Cortex of kidney (tissue), 1 donor: ENCODE measurements around the gene ABCA2.
"Not testable (repeated sequence)": the region's sequence is repeated elsewhere in the genome, so short reads cannot be mapped to it uniquely, and the experiment has no call there.

ENCODE experiments used
- DNase-seq: peaks from one replicate; lab custom pipeline; 2025; lab: John Stamatoyannopoulos, UW

Gene ABCA2

DNA sequence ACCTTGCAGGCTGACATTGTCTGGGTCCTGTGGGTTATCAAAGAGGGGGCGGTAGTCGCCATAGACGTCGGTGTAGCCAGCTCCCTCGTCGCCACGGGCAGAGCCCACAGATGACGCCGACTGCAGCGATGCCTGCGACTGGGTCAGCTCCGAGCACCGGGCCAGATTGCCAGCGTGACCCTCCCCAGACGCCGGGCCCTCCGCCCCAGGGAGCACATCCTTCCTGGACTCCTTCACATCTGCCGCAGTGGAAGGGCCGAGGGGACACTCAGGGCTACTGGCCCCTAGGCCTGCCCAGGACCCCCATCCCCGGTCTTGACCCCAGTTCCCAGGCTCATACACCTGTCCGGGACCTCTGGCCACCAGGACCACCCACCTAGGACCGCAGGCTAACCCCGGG lies 13.9 kb downstream of the ABCA2 start:
- no peak for DNase-seq

DNA sequence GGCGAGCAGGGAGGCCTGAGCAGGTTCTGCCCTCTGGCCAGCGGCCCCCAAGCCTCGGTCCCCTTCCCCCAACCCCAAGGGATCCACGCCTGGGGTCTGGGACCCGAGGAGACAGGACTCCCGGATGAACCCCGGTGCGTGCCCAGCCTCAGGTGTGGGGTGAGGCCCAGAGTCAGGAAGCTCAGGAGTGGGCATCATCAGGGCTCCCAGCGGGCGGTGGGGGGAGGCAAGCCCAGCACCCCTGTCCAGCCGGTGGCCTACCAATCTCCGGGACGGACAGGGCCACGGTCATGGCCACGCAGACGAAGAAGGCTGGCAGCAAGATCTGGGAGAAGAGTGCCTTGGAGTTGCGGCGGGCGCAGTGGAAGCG lies 14.5 kb downstream of the ABCA2 start:
- no peak for DNase-seq

DNA sequence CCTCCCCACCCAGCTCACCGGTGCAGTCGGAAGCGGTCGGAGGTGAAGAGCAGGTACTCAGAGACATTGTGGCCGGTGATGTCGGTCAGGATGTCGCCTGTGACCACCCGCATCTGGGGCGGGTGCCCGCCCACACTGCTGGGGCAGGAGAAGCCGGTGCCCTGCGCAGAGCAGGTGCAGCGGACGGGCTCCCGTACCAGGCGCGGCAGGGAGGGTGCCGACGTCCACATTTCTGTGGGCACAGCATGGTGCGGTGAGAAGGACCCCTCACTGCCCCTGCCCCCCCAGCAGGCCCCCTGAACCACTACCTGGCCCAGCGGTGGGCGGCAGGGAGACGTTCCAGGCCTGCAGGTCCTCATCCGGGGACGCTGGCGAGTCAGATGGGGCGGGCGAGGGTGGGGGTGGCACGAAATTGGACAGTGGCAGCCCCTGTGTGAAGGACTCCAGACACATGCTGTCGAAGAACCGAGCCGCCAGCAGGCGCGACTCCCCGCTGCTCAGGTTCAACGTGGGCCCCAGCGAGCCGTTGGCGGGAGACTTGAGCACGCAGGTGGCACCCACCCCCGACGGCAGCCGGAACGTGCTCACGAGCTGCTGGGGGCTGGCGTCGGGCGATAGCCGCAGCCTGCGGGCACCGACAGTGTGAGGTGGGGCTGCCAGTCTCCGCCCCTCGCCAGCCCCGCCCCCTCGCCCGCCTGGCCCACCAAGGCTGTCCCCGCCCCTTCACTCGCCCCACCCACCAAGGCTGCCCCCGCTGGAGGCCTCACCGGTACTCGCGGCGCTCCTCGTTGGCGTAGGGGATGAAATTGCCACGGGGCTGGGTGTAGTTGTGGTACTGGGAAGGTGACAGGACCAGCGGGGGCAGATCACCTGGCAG lies 15.1 kb downstream of the ABCA2 start:
- no peak for DNase-seq

DNA sequence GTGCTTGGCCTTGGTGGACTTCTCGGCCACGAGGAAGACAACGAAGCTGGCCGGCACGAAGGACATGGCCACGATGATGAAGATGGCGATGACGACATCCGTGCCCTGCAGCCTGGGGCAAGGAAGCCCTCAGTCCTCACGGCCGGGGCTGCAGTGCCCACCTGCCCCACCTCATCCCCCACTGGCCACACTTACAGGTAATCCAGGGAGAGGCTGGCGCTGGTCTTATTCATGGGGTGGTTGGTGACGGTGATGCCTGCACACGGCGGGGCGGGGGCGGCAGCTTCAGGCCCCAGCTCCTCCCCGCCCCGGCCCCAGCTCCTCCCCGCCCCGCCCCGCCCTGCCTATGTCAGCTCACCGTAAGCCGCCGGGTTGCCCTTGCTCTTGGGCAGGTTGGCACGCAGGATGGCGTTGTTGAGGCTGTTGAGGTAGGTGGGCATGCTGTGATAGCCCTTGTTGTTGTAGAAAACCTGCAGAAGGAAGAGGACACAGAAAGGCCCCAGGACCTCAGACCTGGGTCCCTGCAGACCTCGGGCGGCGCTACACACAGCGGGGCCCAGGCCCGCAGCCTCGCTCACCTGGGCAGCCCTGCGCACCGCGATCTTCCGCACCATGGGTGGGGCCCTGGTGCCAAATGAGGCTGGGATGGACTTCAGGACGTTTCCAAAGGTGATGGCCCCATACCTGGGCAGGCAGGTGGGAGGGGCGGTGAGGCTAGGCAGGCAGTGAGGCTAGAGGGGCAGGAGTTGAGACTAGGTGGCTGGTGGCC lies 15.9 kb downstream of the ABCA2 start:
- DNase-seq: no peak

DNA sequence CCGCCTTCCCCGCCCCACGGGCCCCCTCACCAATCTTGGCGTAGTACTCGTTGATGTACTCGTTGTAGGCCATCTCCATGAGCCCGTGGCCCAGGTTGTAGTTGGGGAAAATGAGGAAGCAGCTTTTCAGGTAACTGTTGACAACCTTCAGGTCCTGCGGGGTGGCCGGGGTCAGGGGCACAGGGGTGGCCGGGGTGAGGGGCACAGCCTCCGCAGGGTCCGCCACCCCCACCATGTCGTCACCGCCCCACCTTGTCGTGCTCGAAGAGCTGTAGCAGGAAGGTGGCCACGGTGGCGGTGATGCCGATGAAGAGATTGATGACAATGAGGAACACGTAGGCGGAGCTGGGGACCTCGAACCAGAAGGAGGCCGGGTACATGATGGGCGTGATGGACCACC lies 16.9 kb downstream of the ABCA2 start:
- DNase-seq: no peak

DNA sequence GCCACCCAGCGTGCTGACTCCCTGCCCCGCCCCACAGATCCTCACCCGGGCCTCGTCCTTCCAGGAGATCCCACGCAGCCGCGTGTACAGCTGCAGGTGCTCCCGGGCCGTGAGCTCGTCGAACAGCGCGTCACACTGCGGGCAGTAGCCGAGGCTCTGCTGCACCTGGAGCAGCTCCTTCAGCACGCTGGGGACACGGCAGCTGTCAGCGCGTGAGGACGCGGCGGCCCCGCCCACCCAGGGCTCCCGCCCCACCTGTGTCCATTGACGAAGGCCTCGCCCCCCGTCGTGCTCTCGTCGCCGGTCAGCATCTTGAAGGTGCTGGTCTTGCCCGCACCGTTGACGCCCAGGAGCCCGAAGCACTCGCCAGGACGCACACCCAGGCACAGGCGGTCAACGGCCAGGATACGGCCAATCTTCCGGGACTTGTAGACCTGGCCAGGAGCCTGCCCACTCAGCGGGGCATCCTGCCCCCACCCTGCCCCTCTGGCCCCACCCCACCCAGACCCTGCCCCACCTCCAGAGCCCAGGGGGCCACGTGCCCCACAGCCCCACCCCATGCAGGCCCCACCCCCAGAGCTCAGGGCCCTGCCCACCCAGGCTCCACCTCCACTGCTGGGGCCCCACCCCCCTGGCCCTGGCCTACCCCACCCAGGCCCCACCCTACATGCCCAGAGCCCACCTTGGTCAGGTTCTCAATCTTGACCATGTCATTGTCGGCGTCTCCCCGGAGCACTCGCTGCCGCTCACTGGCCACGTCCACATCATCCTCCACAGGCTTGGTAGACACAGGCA lies 17.9 kb downstream of the ABCA2 start:
- no peak for DNase-seq

DNA sequence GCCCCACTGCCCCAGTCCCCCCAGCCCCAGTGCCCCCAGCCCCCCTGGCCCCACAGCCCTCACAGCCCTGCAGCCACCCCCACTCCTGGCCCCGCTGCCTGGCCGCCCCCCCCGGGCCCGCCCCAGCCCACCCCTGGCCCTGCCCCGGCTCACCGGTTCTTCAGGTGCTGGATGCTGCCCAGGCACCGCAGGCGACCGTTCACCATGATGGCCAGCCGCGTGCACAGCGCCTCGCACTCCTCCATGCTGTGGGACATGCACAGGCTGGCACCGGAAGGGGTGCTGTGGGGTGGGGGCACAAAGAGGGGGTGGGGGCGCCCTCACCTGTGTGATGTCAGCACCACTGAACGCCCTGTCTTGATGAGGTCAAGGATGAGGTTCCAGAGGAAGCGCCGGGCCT lies 18.8 kb downstream of the ABCA2 start:
- DNase-seq: no peak

DNA sequence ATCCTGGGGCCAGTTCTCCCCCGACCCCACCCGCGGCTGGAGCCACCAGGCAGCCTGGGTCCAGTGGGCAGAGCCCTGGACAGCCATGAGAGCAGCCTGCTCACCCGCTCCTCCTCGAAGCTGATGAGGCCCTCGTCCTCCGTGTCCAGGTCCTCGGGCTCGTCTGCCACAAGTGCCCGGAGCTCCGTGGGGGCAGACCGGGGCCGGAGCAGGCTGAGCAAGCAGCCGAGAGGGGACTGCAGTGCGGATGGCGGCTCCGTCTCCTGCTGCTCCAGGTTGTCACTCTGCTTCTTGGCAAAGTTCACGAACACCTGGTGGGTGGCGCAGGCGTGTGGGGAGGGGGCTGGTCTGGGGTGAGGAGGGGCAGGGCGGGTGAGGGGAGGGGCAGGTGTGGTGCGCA lies 19.7 kb downstream of the ABCA2 start:
- no peak for DNase-seq

DNA sequence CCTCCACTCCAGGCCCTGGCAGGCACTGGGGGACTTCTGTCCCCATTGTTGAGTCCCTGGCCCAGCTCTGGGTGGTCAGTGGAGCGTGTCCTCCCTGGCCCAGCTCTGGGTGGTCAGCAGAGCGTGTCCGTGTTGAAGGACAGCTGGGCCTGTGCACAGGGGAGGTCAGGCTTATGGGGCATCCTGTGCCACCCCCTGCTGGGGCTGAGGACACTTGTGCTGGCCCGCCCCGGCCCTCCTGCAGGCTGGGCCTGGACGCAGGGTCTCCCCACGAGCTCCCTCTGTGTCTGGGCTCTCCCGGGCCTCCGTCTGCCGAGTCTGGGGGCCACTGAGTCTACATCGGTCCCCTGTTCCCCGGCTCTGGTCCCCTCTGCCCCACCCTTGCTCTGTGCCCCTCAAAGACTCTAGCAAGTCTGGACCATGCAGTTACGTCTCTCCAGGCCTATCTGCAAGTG lies 20.2 kb downstream of the ABCA2 start:
- no peak for DNase-seq

DNA sequence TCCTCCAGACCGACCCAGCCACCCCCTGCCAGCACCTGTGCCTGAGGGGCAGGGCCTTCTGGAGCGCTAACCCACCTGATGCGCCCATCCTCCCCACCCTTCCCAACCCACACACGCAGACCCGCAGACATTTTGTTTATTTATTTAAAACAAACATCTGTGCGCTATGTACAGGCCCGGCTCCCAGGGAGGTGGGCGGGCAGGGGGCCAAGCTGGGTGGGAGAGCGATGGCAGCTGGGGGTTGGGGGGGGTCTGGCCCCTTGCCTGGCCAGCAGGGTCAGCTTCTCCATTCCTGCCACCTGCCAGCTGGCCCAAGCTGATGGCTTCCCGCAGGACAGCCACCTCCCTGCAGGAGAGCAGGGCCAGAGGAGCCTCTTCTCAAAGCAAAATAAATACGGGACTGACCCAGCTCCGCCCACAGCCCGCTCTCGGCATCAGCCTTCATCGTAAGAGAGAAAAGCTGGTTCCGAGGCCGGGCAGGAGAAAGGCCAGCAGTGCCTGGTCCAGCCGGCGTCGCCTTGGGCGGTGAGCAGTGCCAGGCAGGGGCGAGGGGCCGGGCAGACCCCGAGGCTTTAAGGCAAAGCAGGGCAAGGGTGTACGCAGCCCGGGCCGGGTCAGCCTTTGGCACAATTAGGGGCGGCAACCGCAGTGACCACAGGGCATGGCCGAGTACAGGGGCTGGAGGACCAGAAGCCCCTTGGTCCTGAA lies 20.8 kb downstream of the ABCA2 start:
- no peak for DNase-seq

DNA sequence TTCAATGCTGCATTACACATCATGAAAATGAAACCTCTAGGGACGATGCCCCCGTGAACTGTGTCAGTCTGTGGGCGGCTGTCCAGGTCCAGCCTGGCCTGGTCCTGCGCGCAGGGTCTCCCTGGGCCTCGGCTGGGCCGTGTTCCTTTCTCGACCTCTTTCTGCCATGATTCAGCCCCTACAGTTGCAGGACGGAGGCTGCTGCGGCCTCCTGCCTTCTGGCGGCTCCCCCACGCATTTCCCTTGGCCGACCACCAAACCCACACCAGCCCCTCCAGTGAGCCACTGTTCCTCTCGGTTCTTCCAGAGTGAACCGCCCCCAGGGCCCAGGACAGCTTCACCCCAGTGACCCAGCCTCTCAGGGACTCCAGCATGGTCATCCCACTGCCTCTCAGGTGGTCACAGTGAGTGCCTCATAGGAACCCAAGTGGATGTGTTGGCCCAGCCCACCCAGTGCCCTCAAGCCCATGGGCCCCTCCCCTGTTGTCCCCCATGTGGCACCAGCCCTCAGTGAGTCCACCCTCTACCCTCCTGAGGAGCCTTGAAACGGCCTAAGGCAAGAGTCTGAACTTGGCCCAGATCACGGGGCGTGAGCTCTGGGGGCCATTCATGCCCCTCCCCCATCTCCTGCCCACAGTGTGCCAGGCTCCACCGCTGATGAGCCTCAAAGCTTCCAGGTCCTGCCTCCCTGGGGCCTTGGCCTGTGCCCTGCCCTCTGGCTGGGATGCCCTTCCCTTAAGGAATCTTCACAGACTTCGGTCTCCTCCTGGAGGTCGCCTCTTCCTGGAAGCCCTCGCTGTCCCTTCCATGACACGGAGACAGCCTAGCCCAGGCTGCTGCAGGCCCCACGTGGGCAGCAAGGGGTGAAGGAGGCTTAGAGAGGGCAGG lies 21.7 kb downstream of the ABCA2 start:
- DNase-seq: no peak

DNA sequence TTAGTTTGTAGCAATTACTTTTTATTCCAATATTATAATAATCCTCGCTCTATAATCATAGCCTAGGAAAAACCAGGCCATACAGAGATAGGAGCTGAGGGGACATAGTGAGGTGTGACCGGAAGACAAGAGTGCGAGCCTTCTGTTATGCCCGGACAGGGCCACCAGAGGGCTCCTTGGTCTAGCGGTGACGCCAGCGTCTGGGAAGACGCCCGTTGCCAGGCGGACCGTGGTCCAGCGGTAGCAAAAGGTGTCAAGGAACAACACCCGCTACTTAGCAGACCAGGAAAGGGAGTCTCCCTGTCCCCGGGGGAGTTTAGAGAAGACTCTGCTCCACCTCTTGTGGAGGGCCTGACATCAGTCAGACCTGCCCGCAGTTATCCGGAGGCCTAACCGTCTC lies 23.8 kb downstream of the ABCA2 start:
- not testable (repeated sequence) for DNase-seq

DNA sequence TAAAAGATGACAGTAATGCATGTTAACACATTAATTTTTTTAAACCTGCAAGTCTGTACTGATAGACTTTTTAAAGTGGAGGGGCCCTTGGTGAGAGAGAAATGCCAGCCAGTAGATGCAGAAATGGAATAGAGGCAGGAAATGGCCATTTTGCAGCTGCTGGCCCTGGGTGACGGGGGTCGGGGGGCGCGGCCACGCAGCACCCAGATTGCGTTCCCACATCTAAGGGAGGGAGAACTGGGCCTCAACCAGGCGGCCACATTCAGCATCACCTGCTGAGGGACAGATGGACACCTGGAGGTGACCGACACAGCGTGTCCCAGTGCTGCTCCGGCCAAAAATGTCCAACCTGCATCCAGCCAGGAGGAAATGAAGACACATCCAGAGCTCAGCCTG lies 25.4 kb downstream of the ABCA2 start:
- DNase-seq: no peak

DNA sequence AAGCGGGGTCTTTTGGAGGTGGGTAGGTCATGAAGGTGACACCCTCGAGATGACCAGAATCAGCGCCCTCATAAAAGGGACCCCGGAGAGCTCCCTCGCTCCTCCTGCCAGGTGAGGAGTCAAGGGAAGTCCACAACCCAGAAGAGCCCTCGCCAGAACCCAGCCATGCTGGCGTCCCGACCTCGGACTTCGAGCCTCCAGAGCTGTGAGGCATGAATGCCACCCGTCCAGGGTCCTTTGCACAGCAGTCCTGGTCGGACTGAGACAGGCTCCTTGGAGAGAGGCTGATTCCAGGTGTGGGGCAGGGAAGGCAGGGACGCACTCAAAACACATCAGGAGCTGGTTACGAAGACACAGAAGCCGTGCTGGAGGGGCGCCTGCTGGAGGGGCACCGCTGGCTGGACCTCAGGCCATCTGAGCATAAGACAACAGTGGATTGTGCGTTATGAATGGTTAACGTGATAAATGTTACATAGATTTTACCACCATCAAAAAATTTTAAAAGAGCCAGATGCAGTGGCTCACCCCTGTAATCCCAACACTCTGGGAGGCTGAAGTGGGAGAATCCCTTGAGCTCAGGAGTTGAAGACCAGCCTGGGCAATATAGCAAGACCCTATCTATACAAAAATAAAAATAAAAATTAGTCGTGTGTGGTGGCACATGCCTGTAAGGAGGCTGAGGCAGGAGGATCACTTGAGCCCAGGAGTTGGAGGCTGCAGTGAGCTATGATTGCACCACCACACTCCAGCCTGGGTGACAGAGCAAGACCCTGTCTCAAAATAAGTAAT lies 26.0 kb downstream of the ABCA2 start:
- no peak for DNase-seq

DNA sequence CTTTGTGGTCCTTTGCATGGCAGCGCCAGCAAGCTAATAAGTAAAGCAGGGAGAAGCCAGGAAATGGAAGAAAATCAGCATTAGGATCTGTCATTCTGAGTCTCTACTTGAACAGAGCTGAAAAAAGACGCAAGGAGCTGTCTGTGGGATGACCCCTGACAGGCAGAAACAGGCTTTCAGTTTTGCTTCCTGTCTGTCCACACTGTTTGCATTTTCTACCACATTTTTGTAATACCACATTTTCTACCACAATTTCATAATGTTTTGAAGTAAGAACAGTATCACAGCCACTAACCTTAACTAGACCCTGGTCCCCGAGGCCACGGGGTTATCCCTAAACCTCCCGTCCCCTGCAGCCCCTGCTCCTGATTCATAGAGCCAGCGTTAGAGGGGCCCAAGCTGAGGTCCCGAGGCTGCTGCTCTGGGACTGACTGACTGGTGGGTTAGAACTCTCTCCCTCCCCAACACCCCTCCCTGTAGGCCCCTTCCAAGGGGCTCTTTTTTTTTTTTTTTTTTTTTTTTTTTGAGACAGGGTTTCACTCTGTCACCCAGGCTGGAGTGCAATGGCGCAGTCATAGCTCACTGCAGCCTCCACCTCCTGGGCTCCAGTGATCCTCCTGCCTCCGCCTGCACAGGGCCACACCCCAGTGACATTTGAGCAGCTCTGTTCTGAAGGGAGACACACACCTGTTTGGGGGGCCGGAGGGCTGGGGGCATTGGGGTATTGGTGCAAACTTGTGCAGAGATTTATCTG lies 27.7 kb downstream of the ABCA2 start:
- DNase-seq: no peak

DNA sequence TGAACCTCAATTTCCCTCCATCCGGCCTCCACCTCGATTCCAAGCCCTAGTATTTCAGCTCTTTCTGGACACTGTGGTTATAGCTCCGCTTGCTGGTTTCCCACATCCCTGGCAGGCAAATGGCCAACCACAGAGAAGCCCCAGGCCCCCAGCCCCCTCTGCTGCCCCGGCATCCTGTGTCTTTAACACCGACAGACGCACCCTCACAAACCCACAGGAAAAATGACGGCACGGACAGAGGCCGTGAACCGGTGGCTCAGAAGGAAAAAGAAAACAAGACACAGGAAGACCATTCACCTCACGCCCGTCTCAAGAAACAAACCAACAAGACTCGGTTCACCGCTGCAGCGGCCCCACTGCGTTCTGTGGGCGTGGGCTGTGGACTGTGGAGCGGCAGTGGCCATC lies 30.2 kb downstream of the ABCA2 start:
- no peak for DNase-seq

DNA sequence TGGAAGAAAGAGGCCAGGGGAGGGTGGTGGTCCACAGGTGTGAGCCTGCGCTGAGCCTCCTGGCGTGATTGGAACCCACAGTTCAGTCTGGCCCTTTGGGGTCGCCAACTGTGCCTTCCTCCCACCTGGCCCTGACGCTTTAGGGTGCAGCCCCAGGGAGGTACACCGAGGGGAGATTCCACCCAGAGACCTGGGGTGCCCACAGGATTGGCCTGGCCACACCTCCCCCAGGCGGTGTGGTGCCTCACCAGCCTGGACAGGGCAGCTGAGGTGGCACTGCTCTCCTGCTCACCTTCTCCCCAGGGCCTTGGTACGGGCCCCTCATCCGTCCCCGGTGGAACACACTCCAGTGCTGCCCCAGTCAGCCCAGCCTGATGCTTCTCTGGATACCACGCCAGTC lies 30.7 kb downstream of the ABCA2 start:
- no peak for DNase-seq

DNA sequence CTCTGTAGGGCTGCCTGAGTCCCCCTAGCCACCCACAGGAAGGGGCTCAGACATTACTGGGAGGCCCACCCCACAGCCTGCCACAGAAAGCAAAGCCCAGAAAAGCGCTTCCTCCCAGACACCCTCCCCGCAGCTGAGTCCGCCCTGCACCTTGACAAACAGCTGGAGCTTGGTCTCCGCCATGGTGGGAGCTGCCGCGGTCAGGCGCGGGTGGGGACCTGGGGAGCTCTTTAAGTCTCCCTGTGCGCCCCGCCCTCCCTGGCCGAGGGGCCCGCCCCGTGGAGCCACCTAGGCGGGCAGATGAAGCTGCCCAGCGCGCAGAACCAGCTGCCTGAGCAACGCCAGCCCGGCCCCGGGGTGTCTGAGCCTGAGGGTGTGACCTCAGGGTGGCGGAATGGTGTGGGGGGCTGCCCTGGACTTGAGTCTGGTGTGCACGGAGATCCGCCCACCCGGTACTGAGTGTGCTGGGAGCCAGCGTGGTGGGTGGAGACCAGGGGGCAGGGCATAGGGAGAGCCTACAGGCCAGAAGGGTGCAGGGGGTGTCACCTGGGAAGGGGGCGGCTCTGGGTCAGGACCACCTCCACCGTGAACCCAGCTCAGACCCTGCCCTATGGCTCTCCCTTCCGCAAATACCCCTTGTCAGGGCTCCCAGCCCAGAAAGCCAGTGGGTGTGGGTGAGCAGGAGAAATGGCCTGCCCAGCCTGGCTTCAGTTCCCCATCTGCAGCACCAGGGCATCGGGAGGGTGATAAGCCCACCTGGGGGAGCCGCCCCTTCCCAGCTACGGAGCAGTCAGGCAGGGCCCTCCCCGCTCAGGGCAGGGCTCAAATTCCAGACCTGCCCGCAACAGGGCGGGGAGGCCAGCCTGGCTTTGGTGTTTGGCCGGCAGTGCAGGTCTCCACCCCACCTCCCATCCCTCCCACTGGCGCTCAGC lies 31.4 kb downstream of the ABCA2 start, which contains the start of gene CLIC3:
CLIC3 (minus strand) TSS at position 208 of the 932 bp plus-strand sequence; CDS start at position 183, 25 bp downstream.
- no peak for DNase-seq
